ENCODE measurements around the gene FBXW4. TPM values are rescaled to one million over a fixed set of nuclear protein-coding genes. Genes with fewer than 3 reads are reported as not detected.

FBXW4 gene
- total RNA-seq, 1 donor from 2014 or later = 37.1 TPM

DNA sequence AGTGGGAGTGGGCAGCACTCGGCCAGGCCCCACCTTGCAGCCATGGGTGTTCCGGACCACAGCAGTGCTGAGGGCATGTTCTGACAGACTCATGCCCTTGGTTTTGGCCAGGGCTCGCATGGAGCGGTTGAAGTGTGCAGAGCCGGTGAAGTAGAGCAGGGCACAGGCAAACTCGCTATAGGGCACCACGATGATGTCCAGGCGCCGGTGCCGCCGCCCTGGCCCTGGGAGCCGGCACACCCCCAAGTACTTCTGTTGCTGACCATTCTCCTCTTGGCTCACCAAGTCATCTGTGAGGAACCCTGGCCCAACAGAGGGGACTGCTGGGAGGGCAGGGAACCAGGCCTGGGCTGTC lies 115.5 kb downstream of the FBXW4 start:
- no peak for DNase-seq

DNA sequence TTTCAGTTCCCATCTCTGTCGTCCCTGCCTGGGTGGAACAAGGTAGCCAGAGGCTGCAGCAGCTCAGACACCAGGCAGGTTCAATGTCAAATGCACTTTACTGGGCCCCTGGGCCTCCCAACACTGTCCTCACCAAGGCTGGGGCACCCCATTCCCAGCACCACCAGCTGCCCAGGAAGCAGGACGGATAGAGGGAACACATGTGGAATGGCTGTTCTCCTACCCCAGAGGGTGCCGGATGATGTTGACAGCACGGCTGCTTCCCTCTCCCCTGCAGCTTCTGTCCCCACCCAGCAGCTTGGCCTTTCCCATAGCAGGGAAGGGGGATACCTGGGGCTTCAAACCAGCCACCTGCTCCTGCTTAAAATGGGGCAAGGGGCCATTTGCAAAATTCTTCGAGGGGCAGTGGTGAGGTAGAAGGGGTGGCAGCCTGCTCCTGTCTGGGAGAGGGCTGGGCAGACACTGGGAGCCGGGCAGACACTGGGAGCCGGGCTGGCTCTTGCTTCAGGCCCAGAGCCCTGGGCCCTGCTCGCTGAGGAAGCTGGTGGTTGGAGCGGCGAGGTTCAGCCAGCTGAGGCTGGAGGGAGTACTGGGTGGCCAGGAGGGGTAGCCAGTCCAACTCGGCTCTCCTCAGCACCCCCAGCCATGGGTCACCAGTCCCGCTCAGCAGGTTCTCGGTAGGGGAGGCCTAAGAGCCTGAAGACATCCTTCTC lies 116.0 kb downstream of the FBXW4 start:
- DNase-seq = no peak

GRCh38 chr10:101578192-101578591 lies 116.8 kb downstream of the FBXW4 start:
- DNase-seq = no peak

- no peak for DNase-seq
These were observed 117.7 kb downstream of the FBXW4 start for GRCh38 chr10:101577121-101577871.

GRCh38 chr10:101576211-101576863 lies 118.6 kb downstream of the FBXW4 start:
- DNase-seq = no peak

GRCh38 chr10:101575580-101576210 lies 119.3 kb downstream of the FBXW4 start:
- no peak for DNase-seq

DNA sequence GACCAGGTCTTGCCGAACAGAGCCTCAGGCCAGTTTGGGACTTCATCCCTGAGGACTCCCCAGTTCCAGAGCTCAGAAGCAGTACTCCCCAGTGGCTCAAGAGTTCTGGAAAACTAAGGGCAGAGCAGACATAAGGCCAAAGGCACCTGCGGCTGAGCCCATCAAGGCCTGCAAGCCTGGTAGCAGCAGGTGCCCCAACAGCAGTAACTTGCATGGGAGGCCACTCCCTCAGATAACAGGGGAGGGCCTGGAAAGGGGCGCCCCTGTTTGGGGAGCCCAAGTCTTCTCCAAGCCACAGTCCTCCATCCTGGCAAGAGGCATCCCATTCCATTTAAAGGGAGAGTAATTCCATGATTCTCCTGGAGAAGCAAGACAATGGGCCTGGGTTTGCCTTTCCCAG lies 119.9 kb downstream of the FBXW4 start:
- no peak for DNase-seq

DNA sequence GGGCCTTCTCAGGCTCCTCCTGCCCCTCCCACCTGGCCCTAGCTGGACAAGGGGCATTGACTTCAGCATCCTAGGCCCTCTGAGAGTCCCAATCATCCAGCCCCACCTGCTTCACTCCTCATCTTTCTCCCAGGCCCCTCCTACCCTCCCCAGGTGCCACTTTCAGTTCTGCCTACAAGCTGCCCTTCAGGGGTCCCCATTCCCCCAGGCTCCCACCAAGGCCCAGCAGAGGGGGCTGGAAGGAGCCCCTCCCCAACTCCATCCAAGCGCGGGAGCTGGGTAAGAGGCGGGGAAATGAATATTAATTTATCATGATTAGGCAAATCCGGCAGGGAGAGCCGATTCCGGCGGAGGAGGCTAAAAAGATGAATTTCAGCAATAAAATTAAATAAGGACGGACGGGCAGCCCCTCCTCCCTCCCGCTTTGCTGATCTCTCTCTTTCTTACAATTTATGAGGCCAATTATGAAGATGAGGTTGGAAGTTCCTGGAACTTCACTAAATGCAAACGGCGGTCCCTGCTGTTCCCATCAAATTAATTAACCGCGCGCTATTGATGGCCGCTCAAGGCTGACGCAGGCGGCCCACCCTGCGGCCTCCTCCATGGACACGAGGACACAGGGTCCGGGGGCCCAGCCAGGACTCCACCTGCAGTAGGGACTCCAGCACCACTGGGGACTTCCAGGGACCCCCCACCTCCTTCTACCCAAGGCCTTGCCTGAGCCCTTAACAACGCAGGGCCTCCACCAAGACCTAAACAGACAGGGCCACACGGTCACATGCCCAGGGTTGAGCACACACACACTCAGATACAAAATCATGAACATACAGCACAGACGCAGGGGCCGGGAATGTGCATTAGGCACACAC lies 120.9 kb downstream of the FBXW4 start:
- no peak for DNase-seq

GRCh38 chr10:101572785-101573184 lies 122.2 kb downstream of the FBXW4 start:
- DNase-seq = no peak

DNA sequence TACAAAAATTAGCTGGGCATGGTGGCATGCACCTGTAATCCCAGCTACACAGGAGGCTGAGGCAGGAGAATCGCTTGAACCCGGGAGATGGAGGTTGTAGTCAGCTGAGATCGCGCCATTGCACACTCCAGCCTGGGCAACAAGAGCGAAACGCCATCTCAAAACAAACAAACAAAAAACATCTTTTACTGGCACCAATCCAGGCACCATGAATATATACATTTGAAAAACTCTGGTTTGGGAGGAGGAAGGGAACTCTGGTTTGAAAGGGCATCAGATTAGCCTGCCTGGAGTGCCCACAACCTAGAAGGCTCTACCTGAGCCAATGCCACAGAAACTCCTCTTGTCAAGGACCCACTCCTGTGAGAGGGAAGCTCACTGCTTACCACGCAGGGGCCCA lies 122.8 kb downstream of the FBXW4 start:
- no peak for DNase-seq

DNA sequence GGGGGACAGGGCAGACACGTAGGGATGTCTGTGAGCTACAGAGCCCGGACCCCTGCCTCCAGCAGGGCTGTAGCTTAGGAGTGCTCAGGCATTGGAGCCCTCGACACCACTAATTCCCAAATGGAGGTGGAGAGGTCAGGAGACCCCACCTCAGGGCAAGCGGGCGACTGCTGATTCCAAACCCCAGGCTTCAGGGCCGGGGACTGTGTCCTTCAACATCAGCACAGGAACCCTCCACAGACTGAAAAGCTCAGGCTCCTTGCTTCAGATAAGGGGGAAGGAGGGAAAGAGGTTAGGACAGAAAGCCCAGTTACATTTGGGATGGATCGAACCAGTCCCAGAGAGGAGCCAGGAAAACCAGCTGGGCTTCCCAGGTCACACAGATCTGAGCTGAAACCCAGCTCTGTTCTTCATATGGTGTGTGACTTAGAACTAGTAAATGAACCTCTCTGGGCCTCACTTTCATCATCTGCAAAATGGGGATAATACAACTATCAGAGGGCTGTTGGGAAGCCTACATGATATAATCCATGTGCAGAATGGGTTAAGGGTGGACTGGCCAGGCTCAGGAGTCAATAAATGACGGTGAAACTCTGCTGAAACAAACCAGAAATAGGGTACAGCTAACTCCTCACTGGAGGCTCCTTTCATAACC lies 123.6 kb downstream of the FBXW4 start:
- no peak for DNase-seq

DNA sequence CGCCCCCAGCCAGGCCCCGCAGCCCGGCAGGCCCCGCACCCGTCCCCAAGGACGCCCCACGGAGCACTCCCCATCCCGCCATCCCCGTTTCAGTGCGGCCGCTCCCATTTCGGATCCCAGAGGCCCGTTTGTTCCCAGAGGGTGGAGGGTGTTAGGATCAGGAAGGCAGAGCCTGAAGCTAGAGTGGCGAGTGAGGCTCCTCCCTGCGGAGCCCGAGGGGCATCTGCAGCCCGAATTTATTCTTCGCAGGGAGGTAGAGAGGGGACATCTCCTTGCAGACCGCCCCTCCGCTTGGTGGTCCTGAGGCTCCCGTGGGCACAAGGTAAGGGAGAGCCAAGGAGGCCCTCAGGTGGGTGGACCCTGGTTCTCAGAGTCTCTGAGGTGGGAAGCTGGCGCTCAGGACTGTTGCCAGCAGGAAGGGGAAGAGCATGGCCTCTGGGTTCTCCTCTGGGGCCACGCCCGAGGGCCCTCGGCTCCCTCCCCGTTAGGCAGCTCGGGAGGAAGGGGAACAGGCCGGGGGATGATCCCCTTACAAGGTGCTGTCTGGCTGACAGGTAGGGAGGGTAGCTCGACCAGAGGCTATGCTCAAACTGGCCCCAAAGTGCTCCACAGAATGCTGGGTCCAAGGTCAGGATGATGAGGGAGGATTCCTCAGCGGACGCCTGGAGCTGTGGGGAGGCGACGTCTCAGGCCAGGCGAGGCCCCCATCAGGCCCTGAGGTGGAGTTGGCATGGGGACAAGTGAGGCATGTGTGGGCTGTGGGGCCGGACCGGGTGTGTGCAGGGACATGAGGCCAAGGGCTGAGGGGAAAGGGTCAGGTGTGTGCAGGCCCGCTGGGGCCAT lies 124.3 kb downstream of the FBXW4 start:
- no peak for DNase-seq

GRCh38 chr10:101569622-101570427 lies 125.1 kb downstream of the FBXW4 start:
- peak; percentile 72 for DNase-seq

DNA sequence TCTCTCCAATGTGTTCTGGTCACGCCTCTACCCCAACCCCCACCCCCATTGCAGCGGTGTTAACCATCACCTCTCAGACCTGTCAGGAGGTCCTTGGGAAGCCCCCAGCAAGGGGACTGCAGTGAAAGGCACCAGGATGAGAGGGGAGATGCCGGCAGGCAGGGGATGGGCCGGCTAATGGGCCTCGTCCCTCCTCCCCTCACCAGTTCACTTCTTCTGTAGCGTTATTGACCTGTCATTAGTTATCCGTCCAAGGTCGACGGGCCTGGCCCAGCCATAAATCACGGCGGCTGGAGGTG lies 125.7 kb downstream of the FBXW4 start:
- no peak for DNase-seq

DNA sequence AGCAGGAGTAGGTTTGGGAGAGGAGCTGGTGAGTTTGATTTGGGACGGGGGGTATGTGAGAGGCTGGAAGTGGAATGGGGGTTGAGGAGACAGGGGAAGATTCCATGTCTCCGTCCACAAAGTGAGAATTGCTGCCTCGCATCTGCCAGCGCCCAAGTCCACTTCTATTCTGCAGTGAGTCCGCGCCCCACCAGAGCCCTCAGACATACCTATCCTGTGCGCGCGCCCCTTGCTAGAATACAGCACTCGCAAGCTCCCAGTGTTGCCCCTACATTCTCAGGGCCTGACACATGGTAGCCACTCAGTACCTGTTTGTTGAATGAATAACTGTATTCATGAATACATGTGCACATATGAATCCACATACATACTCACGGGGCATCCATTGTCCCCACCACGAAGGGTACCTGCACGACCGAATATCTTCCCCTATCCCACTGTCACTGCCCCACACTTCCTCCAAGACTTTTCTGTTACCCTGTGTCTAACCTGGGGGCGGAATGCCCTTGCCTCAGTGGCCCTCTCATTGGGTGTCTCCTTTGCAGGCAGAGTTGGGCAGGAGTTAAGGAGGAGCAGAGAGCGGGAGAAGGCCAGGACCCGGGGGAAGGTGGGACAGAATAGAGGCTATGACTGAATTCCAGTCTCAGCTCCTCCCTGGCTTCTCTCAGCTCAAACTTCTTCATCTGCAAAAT lies 126.8 kb downstream of the FBXW4 start:
- DNase-seq = no peak

GRCh38 chr10:101567165-101568006 lies 127.6 kb downstream of the FBXW4 start:
- DNase-seq = no peak

- peak; percentile 44 for DNase-seq
These were observed 128.4 kb downstream of the FBXW4 start for GRCh38 chr10:101566333-101567164.

DNA sequence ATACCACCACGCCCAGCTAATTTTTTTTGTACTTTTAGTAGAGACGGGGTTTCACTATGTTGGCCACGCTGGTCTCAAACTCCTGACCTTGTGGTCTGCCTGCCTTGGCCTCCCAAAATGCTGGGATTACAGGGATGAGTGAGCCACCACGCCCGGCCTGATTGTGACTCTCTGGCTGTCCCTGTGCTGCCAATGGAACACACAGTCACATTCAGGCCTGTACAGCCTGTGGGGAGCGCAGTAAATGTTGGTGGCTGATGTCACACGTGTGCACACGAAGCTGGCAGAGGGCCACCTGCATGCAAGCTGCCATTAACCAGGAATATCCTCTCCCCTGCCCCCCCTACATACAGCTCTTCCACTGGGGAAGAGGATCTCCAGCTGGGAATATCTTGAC lies 129.0 kb downstream of the FBXW4 start:
- no peak for DNase-seq
